Activated gamma-delta T cell (primary cell): ENCODE results near the gene IGFBP4.

Source experiments
- DNase-seq: peaks from one replicate; lab custom pipeline; 2025; lab: John Stamatoyannopoulos, UW

The IGFBP4 gene

DNA sequence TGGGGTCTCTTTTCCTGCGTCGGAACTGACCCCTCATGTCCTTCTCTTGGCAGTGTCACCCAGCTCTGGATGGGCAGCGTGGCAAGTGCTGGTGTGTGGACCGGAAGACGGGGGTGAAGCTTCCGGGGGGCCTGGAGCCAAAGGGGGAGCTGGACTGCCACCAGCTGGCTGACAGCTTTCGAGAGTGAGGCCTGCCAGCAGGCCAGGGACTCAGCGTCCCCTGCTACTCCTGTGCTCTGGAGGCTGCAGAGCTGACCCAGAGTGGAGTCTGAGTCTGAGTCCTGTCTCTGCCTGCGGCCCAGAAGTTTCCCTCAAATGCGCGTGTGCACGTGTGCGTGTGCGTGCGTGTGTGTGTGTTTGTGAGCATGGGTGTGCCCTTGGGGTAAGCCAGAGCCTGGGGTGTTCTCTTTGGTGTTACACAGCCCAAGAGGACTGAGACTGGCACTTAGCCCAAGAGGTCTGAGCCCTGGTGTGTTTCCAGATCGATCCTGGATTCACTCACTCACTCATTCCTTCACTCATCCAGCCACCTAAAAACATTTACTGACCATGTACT is 13.2 kb downstream of the IGFBP4 start:
- no peak for DNase-seq

DNA sequence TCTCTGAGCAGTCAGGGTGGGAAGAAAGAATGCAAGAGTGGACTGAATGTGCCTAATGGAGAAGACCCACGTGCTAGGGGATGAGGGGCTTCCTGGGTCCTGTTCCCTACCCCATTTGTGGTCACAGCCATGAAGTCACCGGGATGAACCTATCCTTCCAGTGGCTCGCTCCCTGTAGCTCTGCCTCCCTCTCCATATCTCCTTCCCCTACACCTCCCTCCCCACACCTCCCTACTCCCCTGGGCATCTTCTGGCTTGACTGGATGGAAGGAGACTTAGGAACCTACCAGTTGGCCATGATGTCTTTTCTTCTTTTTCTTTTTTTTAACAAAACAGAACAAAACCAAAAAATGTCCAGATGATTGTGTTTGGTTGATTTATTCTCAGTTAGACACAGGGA is 14.1 kb downstream of the IGFBP4 start:
- DNase-seq = no peak

DNA sequence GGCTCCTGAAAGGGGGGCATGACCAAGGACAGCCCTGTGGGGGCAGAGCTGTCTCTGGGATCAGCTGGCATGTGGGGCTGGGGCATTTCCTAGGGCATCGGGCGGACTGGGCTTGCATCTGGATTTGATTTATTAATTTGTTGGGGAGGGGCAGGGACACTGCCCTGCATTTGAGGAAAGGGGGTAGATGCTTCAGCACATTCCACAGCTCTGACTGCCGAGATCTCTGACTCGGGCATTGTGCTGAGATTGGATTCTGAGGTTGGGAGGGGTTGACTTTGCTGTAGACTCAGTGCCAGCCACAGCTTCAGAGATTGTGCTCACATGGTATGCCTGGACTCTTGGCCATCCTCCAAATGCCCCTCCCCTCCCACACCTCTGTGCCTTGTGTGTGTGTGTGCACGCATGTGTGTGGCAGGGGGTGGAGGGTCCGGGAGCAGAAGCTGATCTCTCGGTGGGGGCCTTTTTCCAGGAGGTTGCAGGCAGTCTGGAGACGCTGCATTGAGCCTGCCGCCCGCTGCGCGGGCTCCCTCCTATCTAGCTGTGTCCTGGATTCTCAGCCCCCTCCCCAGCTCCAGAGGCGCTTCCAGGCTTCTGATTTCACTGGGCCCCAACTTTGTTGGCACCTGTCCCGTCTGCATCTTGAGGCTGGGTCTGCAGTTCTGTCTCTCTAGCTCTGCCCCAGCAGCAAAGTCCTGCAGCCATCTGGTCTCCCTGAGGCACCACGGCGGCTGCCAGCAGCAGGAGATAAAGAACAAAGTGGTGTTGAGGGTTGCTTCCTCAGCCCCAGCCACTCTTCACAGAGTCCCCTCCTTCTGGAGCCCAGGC is 14.9 kb downstream of the IGFBP4 start:
- DNase-seq = no peak

DNA sequence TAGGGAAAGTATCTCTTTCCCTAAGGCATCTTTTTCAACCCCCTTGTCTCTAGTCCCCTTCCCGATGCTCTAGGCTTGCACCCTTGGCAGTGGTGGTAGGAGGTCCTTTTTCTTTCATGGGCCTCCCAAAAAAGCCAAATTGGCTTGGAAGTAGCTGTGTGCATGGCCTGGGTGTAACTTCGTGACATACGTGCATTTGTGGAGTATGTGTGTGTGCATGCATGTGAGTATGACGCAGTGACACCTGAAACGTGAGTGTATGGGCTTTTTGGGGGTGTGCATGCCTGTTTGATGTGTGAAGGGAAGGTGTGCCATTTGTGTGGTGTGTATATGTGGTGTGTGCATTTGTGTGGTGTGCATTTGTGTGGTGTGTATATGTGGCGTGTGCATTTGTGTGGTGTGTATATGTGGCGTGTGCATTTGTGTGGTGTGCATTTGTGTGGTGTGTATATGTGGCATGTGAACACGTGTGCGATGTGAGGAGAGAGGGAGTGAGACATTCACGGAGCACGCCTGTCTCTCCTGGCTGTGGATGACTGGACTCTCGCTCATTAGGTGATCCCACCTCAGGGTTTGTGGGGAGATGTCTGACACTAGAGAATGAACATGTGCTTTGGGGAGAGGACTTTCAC is 15.7 kb downstream of the IGFBP4 start:
- no peak for DNase-seq

DNA sequence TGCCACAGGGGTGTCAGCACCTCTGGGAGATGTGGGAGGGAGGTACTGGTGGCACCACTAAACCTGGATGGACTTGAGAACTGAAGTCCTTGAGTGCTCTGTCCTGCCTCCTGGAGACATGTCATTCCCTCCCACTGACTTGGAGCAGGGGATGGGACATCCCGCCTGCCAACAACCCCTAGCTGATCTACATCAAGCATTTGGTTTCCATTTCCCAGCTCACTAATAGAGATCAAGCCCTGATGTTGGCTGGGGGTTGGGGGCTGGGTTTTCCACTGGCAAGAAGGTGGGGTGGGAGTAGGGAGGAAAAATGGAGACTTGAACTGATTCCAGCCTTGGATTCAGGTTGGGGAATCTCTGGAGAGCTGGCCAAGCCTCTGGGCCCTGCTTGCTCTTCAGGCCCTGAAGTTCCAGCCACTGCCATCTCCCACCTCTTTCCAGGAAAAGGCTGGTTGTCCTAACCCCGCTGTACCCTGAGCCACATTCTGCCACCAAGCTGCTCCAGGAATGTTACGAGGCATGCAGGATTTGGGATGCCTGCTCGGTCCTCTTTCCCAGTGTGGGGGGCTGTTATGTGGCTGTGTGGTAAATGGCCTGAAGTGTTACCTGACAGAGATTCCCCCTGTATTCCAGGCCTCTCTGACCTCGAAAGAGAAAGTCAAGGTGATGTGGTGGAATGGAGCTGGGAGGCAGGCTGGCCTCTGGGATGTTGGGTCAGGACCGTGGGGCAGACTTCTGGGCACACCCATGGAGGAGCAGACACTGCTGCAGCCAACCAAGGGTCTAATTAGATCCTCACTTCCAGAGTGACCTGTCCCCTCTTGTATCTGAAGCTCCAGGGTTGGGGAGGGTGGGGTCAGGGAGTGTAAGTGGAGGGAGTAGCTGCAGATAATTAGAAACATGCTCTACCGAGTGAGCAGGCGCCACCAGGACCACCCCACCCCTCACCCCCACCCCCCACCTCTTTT is 16.7 kb downstream of the IGFBP4 start:
- DNase-seq = no peak

DNA sequence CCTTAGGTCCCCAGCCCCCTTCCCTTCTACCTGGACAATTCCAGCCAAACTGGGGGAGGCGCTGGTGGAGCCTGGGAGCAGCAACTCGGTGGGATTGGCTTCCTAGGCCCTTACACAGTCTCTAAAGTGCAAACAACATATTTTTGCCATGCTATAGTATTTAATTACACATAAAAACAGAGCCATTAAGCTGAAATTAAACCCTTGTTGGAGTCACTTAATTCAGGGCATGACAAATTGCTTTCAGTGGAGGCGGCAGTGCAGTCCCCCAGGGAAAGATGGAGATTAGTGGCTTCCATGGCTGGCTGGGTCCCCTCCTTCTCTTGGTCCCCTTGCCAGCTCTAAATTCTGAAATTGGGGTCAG is 17.3 kb downstream of the IGFBP4 start:
- DNase-seq = no peak

DNA sequence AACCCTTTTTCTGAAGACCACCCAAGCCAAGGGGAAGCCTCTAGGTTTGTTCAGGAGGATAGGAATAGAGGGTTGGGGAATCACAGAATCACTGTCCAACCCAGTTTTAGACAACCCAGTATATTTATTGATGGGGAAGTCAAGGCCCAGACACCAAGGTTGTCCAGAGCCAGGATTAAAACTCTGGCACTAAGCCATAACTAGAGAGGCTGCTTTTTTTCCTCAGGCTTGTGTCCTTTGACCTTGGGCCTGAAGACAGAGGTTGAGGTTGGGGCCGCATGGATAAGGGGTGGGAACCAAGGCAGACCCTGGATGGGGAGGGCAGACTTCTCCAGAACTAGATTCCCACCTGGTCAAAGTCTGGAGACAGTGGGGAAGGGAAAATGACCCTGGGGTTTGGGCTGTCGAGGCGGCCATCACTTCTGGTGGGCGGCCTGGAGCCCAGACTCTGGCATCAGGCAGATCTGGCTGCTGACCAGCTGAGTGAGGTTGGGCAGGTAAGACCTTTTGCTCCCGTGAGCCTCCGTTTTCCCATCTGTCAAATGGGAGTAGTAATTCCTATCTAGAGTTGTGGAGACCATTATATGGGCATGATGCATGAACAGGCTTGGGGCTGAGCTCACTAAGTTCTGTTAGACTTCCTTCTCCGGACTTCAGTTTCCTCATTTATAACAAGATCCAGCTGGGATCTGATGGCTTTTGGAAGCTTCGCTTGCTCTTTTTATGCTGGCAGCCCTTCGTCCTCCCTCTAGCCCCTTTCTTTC is 17.9 kb downstream of the IGFBP4 start:
- DNase-seq = no peak

DNA sequence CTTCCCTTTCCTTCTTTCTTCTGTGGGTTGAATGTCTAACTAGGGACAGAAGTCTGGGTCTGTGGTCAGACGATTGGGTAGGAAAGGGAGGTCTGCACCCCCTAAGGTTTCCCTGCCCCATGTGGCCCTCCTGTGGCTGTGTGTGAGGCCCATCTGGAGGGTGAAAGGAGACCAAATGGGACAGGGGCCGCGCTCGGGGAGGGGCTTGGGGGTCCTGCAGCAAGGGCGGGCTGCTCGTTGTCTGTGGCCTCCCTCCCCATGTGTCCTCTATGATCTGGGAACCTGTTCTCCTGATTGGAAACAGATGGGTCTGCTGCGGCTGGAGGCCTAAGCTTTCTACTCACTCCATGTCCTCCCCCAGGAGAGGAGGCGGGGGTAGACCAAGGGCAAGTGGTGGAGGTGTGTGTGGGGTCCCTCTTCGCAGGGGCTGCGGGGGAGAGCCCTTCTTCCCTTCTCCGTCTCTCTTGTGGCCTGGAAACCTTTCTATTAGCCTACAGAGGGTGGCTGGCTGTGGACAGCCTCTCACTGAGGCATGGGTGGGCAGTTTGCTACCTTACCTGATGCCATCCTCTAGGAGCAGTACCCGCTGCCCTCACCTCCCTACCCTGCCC is 18.6 kb downstream of the IGFBP4 start:
- no peak for DNase-seq

DNA sequence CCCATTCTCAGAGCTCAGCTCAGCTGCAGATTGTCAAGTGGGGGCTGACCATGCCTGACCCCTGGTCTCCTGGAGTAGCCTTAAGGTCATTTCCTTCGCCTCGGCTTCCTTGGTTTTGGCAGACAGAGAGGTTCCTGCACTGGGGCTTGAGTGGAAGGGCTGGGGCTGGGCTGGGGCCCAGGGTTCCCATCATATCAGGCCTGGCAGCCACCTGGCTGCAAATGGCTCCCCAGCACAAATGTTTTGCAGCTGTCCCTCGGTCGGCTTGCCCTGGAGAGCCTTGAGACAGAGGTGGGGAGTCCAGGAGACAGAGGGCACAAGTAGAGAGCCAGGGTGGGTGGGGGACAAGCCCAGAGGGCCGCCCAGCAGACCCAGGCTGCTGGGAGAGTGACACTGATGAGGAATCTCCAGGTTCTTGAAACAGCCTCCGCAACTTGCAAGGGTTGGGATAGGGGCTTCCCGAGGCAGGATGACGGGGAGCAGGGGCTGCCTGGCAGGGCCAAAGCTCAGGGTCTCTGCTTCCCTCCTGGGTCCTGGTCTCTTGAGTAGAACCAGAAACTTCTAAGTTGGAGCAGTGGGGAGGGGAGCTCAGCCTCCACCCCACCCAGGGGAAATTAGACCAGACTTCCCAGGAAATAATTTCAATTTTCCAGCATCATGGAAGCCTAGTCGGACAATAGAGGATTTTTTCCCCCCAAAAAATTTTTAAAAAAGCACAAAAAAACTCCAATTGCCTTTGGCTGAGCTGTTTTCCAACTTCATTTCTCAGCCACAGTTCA is 19.3 kb downstream of the IGFBP4 start:
- no peak for DNase-seq

DNA sequence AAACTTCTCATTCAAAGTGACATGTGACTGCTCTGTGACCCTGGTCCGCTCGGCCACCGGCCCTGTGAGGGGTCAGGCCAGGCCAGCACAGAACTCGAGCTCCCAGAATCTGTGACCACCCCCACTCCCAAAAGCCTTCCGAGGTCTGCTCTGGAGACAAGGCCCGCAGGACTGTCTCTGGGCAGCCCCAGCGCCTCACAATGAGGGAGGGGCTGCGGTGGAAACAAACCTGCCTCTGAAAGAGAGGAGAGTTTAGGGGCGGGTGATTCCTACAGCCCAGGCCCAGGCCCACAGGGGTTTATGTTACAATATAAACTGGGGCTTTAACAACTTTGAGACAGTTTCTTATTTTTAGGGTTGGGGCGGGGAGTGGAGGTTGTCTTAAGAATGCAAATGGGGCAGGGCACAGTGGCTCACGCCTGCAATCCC is 19.9 kb downstream of the IGFBP4 start:
- no peak for DNase-seq

DNA sequence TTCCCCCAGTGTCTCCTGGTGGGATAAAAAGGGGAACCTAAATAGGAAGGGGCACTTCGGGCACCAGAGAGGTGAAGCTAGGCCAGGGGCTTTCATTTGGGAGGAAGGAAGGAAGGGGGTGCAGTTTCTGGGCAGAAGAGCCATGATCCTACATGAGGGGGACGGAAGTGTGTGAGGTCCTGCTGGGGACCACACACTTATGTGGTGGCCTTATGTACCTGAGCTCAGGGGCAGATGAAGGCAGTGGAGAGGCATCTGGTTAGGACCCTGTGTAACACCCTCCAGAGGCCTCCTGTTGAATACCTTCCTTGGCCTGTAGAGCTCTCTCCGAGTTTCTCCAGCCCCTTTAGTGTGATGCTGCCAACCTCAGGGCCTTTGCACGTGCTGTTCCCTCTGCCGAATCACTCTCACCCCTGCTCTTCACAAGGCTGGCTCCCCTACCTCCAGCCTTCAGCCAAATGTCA is 21.2 kb downstream of the IGFBP4 start:
- DNase-seq = no peak

DNA sequence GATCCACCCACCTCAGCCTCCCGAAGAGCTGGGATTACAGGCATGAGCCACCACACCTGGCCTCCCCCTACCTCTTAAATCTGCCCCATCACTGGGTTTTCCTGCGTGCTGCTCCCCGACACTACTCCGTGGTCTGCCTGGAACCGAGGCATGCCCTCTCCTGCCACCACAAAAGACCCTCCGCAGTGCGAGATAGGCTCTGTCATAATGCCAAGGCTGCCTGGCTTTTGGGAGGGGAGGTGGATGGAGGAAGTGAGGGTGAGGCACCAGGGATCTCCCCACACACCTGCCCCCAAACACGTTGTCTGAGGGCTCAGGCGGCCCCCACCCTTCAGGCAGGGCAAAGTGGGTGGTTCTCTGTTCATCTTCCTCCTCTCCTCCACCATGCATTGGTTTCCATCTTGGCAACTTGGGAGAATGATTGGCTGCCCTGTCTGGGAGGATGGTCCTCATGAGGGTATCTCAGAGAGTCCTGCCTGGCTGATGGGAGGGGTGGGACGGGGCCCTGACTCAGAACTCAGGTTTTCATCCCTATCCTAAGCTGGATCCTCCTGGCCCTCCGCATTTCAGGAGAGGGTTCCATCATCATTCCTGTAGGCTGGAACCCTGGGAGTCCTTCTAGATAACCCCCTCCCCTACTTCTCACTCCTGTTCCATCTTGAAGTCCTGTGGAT is 23.2 kb downstream of the IGFBP4 start:
- no peak for DNase-seq

DNA sequence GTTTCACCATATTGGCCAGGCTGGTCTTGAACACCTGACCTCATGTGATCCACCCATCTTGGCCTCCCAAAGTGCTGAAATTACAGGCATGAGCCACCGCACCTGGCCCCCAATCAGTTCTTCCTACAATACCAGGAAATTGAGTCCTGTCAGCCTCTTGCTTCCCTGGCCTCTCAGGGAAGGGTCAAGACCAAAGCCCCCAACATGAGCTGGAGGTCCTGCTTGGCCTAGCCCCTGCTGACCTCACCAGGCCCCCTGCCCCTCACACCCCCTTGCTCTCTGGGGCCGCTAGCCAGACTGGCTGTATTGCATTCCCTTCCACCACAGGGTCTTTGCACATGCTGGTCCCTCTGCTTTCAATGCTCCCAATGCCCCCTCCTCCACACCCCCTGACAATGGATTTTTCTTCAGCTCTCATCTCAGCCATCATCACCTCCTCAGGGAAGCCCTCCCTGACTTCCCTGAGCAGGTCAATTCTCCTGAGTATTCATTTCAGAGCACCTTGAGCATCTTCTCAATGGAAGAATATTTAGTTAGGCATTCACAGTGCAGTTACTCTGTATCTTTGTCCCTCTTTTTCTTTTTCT is 24.1 kb downstream of the IGFBP4 start:
- DNase-seq = no peak

DNA sequence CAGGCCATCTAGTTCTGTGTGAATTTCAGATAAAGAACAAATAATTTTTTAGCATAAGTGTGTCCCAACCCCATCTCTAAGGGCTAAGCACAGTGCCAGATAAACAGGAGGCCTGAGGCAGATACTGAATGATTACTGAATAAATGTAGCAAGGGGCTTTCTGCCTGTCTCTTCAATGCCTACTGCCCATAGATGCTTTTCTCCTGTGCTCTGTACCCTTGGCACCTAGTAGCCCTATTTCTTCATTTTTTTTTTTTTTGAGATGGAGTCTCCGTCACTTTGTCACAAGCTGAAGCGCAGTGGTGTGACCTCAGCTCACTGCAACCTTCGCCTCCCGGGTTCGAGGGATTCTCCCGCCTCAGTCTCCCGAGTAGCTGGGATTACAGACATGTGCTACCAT is 25.3 kb downstream of the IGFBP4 start:
- DNase-seq = no peak

DNA sequence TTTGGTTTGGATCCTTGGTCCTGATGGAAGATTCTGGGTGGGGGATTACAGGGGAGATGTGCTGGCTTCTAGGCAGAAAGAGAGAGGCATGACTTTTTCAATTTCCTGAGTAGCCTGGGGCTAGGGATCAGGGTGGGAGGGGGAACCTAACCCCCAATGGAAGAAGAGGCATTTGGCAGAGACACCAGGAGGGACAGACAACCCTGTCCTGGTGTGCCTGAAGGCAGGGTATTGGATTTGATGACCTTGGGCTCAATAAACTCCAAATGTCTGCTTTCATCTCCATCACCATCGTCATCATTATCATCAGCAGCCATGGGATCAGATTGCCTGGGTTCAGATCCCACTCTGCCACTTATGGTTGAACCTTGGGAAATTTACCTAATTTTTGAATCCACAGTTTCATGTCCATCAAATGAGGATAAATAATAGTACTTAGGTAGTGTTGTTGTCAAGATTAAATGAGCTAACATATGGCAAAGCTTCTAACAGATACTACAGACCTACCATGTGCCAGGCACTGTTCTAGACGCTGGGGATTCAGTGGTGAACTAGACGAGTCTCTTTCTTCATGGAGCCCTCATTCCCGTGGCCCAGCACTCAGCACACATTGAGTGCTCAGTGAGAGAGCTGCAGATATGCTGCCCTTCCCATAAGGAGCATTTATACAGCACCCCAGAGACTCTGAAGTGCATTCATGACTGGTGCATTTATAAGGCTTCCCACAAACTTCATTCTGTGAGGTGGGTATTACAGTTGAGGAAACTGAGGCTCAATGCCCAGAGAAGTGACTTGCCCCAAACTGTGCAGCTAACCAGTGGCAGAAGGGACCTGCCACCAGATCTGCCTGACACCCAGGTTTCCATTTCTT is 26.8 kb downstream of the IGFBP4 start:
- no peak for DNase-seq

DNA sequence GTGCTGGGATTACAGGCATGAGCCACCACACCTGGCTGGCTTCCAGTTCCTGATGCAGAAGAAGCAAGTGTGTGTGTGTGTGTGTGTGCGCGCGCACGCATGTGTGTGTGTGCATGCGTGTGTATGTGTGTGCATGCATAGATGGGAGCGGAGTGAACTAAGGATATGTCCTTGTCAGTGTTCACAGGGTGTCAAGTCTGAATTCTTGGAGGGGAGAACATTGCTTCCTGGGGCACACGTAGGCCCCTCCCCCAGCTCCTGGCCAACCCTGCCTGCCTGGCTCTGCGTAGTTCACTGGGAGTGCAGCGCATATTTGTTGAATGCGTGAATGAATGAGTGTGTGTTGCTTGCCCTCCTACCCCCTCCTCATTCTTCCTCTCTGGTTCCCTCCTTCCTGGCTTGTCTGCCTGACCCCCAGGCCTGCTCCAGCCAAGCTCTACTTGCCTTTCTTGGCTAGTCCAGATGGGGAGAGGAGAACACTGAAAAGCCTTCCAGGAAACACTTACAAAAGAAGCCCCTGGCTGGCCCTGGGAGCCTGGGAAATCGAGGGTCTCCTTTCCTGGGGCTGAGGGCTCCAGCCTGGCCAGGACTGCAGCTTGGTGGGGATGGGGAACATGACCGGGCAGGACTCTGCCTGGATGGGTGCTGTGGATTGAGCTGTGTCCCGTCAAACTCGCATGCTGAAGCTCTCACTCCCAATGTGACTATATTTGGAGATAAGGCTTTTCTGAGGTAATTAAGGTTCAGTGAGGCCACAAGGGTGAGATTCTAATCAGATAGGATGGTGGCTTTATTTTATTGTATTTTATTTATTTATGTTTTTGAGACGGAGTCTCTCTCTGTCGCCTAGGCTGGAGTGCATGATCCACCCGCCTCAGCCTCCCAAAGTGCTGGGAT is 27.9 kb downstream of the IGFBP4 start:
- DNase-seq = no peak
